ENCODE results near the gene MIER3.

Gene MIER3

DNA sequence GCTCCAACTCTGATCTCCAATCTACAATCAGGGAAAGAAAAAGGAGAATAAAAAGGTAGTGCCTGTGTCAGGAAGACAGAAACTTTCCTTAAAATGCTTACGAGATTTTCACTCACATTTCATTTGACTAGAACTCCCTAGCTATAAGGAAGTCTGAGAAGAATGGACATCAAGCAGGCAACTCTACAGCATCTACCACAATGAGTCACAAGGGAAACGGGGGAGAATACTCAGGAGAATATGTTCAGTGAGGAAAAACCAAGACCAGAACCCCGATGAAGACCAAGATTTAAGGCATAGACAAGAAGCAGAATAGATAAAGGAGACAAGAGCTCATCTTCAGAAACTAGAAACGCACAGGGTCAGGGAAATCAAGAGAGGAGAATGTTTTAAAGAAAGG, 51.5 kb downstream of the MIER3 start:
- in situ Hi-C loops (cut with MboI; ENCODE audit: low sequenced_read_pairs) = no loop called here

DNA sequence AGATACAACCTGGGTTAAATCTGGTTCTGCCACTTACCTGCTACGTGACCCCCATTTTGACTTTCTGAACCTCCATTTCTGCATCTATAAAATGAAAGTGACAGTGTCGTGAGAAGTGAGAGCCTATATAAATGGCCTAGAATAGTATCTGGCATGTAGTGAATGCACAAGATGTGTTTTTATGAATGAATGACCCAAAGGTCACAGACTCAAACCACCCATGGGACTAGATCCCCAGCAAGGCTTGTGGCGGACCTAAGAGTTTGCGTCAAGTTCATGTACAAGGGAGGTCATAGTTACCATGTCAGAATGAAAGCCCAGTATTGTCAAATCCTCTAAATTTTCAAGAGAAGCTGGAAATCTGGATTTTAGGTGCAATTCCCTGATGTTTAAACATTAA, 53.7 kb downstream of the MIER3 start:
- in situ Hi-C loops (cut with MboI; ENCODE audit: low sequenced_read_pairs) = no loop called here

DNA sequence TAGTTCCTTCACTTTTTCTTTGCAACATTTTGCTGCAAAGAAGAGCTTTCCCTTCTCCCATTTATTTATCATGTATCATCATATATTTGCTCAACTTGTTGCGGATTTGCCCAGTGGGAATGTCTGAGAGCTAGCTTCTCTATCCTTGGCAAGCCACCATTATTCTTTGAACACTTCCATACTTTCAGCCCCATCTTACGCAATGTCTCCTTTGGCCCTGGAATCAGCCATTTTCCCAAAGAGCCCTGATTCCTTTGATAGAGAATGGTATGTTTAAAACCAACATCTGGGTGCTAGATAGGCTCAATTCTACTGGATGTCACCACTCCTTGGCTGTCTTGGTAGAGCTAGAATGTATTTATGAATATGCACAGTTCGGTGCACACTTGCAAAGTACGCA, 55.2 kb downstream of the MIER3 start:
- in situ Hi-C loops (cut with MboI; ENCODE audit: low sequenced_read_pairs) = no loop called here

DNA sequence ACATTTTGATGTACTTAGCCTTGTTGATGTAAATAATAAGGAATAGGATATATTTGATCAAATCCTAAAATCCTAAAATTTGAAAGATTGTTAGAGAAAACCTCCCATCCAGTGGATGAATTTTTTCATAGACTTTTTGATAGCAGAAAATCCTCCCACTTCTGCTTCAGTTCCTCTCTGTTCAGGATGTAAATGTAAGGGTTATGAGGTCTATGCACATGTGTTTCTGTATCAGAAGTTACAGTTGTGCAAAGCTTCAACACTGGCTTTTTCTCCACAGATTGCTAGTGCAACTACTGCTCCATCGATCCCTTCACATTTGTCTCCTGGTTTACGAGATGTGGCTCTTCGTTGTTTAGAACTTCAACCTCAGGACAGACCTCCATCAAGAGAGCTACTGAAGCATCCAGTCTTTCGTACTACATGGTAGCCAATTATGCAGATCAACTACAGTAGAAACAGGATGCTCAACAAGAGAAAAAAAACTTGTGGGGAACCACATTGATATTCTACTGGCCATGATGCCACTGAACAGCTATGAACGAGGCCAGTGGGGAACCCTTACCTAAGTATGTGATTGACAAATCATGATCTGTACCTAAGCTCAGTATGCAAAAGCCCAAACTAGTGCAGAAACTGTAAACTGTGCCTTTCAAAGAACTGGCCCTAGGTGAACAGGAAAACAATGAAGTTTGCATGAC, 58.5 kb downstream of the MIER3 start:
- in situ Hi-C loops (cut with MboI; ENCODE audit: low sequenced_read_pairs) = no loop called here

DNA sequence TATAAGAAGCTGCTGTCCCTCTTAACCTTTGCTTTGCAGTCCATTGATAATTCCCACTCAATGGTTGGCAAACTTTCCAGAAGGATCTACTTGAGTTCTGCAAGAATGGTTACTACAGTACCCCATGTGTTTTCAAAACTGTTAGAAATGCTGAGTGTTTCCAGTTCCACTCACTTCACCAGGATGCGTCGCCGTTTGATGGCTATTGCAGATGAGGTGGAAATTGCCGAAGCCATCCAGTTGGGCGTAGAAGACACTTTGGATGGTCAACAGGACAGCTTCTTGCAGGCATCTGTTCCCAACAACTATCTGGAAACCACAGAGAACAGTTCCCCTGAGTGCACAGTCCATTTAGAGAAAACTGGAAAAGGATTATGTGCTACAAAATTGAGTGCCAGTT, 70.4 kb downstream of the MIER3 start:
- in situ Hi-C loops (cut with MboI; ENCODE audit: low sequenced_read_pairs) = no loop called here

DNA sequence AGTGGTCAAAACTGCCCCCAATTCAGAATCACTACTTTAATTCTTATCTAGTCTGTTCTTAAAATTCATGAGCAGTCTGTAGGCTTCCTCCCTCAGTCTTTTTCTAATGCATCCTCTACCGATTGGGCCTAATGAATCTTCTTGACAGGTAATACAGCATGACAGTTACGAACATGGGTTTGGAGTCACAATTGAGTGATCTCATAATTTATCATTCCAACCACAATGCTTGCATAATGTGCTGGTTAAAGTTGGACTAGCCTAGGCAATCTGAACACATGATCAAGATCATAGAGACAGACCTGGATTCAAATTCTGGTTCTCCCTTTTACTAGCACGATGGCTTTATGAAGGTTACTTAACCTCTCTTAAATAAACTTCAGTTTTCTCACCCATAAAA, 75.6 kb downstream of the MIER3 start:
- in situ Hi-C loops (cut with MboI; ENCODE audit: low sequenced_read_pairs) = no loop called here

DNA sequence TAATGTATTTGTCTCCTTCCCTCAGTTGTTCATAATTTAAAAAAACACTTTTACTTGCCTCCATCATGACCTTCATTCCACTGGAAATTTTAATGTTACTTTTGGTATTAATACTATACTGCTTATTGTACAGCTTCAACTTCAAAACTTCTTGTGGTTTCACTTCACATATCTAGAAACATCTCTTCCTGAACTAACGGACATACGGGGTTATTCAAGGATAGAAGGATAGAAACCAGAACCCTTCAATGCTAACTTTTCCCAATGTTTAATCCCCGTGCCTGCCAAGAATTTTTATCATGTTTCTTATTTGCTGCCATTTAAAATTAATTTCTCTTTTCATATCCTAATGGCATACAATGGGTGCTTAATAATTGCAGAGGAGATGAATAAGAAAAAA, 78.9 kb downstream of the MIER3 start:
- in situ Hi-C loops (cut with MboI; ENCODE audit: low sequenced_read_pairs) = no loop called here

DNA sequence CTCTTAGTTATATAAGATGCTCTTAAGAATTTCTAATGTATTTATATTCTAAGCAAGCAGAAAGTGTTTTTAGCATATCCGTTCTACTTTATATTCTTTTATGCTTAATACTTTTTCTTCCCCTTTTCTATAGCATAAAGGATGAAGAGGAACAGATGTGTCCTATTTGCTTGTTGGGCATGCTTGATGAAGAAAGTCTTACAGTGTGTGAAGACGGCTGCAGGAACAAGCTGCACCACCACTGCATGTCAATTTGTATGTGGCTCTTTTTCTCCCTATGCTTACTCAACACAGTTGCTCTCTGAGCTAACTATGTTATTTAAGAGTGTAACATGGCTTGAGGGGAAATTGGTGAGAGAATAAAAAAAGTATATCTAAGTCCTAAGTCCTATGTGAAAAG, 80.1 kb downstream of the MIER3 start:
- in situ Hi-C loops (cut with MboI; ENCODE audit: low sequenced_read_pairs) = no loop called here
